Right lobe of liver (tissue), 4 donors: Measurements from ENCODE around the gene PES1.

ENCODE experiments used
- CTCF ChIP-seq, 4 donors: fragments of 200-600 bp in 3 of 4; fragments of 450-650 bp in 1 of 4; IDR thresholded peaks; one replicate each; pipeline versions ENCODE4 v1.5.1 to v1.8.0; 2016 to 2022; ENCODE audit warnings: antibody characterized with exemption in 4 of 4, mild to moderate bottlenecking in 2 of 4
- POLR2A ChIP-seq: fragments of 450-650 bp; IDR thresholded peaks from one replicate; pipeline ENCODE4 v1.6.1; 2017; ENCODE audit warnings: antibody characterized with exemption, mild to moderate bottlenecking
- donor health status: DM: no; HTN: no; CAD: no.
- donor health status: DM: no; HTN: no; CAD: no.
- donor health status: DM: no; HTN: yes; CAD: no.

- TF ChIP-seq CTCF (IDR thresholded peaks at IDR 0.05) = no peak
- no peak for TF ChIP-seq POLR2A
Observed at GRCh38 chr22:30596886-30597285, 5.2 kb upstream of the PES1 start.
